Stomach smooth muscle (tissue), 2 donors: ENCODE measurements around the gene COIL.

ENCODE experiments used
- H3K27ac ChIP-seq: one replicate; pipeline ENCODE4 v1.7.0; 2013; ENCODE audit warnings: mild to moderate bottlenecking, low read length, inconsistent platforms
- H3K27me3 ChIP-seq, 2 donors: one replicate each; pipeline ENCODE4 v1.7.0; 2013; ENCODE audit warnings: low read length in 2 of 2; ENCODE audit not compliant: insufficient read depth in 2 of 2, control insufficient read depth in 1 of 2
- H3K36me3 ChIP-seq, 2 donors: one replicate each; pipeline ENCODE4 v1.7.0; 2013; ENCODE audit warnings: low read length in 2 of 2; ENCODE audit not compliant: control insufficient read depth in 2 of 2, insufficient read depth in 2 of 2
- H3K4me1 ChIP-seq: one replicate; pipeline ENCODE4 v1.7.0; 2013; ENCODE audit warnings: low read length; ENCODE audit not compliant: control insufficient read depth, insufficient read depth
- H3K4me3 ChIP-seq, 2 donors: one replicate each; pipeline ENCODE4 v1.7.0; 2013; ENCODE audit warnings: low read length in 2 of 2
- H3K9ac ChIP-seq, 2 donors: one replicate each; pipeline ENCODE4 v1.7.0; 2013; ENCODE audit warnings: low read length in 2 of 2, mild to moderate bottlenecking in 1 of 2
- H3K9me3 ChIP-seq, 2 donors: one replicate each; pipeline ENCODE4 v1.7.0; 2013; ENCODE audit warnings: low read length in 2 of 2; ENCODE audit not compliant: control insufficient read depth in 2 of 2
- donor health status: healthy.
- donor health status: Pancreatic carcinoma.

The COIL gene

GRCh38 chr17:56960596-56961538 lies at the start of gene COIL:
COIL (minus strand) TSS chr17:56961050; CDS start chr17:56961019, 31 bp downstream.
- H3K9ac ChIP-seq: peak within 1 kb of the TSS; percentile 87 to 92
- H3K4me3 ChIP-seq: peak within 1 kb of the TSS; percentile 90 to 97
- peaks cover 9% of the 10 kb centered on the region for H3K4me1 ChIP-seq
- no peaks in the 10 kb centered on the region for H3K36me3 ChIP-seq
- H3K9me3 ChIP-seq: no peaks in the 10 kb centered on the region
- peak within 1 kb of the TSS; percentile 74 for H3K27ac ChIP-seq
- no peaks in the 10 kb centered on the region for H3K27me3 ChIP-seq

GRCh38 chr17:57010487-57010886 lies 49.6 kb upstream of the COIL start:
- Histone ChIP-seq H3K27ac (no peak overlapping the region), H3K36me3 (peaks cover 4 to 6% of the 10 kb centered on the region in 2 donors), H3K4me1 (peaks cover 2% of the 10 kb centered on the region), H3K27me3 (no peaks in the 10 kb centered on the region), H3K9me3 (no peaks in the 10 kb centered on the region), H3K9ac (no peak overlapping the region), H3K4me3 (no peak overlapping the region)

- Histone ChIP-seq H3K27me3 (no peaks in the 10 kb centered on the region), H3K36me3 (peaks cover 6 to 8% of the 10 kb centered on the region in 2 donors), H3K9ac (no peak overlapping the region), H3K4me3 (no peak overlapping the region), H3K9me3 (no peaks in the 10 kb centered on the region), H3K27ac (no peak overlapping the region), H3K4me1 (peaks cover 7% of the 10 kb centered on the region)
Measured at GRCh38 chr17:57009737-57010445, 49.0 kb upstream of the COIL start.

GRCh38 chr17:57008958-57009357 lies 48.1 kb upstream of the COIL start:
- no peaks in the 10 kb centered on the region for H3K9me3 ChIP-seq
- no peak overlapping the region for H3K4me3 ChIP-seq
- no peaks in the 10 kb centered on the region for H3K27me3 ChIP-seq
- no peak overlapping the region for H3K9ac ChIP-seq
- peaks cover 7% of the 10 kb centered on the region for H3K4me1 ChIP-seq
- H3K27ac ChIP-seq: no peak overlapping the region
- peaks cover 6 to 10% of the 10 kb centered on the region in 2 donors for H3K36me3 ChIP-seq

- no peaks in the 10 kb centered on the region for H3K9me3 ChIP-seq
- peaks cover 7% of the 10 kb centered on the region for H3K4me1 ChIP-seq
- peaks cover 23 to 26% of the 10 kb centered on the region in 2 donors for H3K36me3 ChIP-seq
- H3K9ac ChIP-seq: no peak overlapping the region
- no peak overlapping the region for H3K27ac ChIP-seq
- H3K4me3 ChIP-seq: no peak overlapping the region
- H3K27me3 ChIP-seq: no peaks in the 10 kb centered on the region
Measured at GRCh38 chr17:57006040-57006439, 45.2 kb upstream of the COIL start.

- Histone ChIP-seq H3K36me3 (peaks cover 29 to 33% of the 10 kb centered on the region in 2 donors), H3K4me3 (no peak overlapping the region), H3K9ac (no peak overlapping the region), H3K27me3 (no peaks in the 10 kb centered on the region), H3K9me3 (no peaks in the 10 kb centered on the region), H3K4me1 (peaks cover 6% of the 10 kb centered on the region), H3K27ac (no peak overlapping the region)
Measured at GRCh38 chr17:57004944-57005579, 44.2 kb upstream of the COIL start.

GRCh38 chr17:57002904-57003303 lies 42.1 kb upstream of the COIL start:
- Histone ChIP-seq H3K27ac (no peak overlapping the region), H3K9me3 (no peaks in the 10 kb centered on the region), H3K36me3 (peaks cover 29 to 38% of the 10 kb centered on the region in 2 donors)

GRCh38 chr17:57001541-57001940 lies 40.7 kb upstream of the COIL start:
- no peak overlapping the region for H3K9ac ChIP-seq
- peaks cover 32 to 43% of the 10 kb centered on the region in 2 donors for H3K36me3 ChIP-seq
- H3K4me1 ChIP-seq: peaks cover 5% of the 10 kb centered on the region
- no peaks in the 10 kb centered on the region for H3K9me3 ChIP-seq
- no peak overlapping the region for H3K4me3 ChIP-seq
- H3K27me3 ChIP-seq: no peaks in the 10 kb centered on the region
- H3K27ac ChIP-seq: no peak overlapping the region

More at GRCh38 chr17:57002904-57003303, 42.1 kb upstream of the COIL start:
- H3K4me3 ChIP-seq: no peak overlapping the region
- H3K9ac ChIP-seq: no peak overlapping the region
- H3K4me1 ChIP-seq: peaks cover 5% of the 10 kb centered on the region
- no peaks in the 10 kb centered on the region for H3K27me3 ChIP-seq

- Histone ChIP-seq H3K36me3 (peaks cover 34 to 43% of the 10 kb centered on the region in 2 donors), H3K9me3 (no peaks in the 10 kb centered on the region), H3K9ac (no peak overlapping the region), H3K4me3 (no peak overlapping the region), H3K27ac (no peak overlapping the region), H3K27me3 (no peaks in the 10 kb centered on the region), H3K4me1 (peaks cover 4% of the 10 kb centered on the region)
Measured at GRCh38 chr17:56997313-56997712, 36.5 kb upstream of the COIL start.

- H3K27me3 ChIP-seq: no peaks in the 10 kb centered on the region
- H3K4me1 ChIP-seq: peaks cover 4% of the 10 kb centered on the region
- H3K9me3 ChIP-seq: no peaks in the 10 kb centered on the region
- no peak overlapping the region for H3K9ac ChIP-seq
- H3K27ac ChIP-seq: no peak overlapping the region
- no peak overlapping the region for H3K4me3 ChIP-seq
- peaks cover 32 to 47% of the 10 kb centered on the region in 2 donors for H3K36me3 ChIP-seq
Measured at GRCh38 chr17:56995766-56996165, 34.9 kb upstream of the COIL start.
